HEK293 (cell line): Measurements from ENCODE around the gene KANK2.

ENCODE experiments used
- ZNF10 ChIP-seq: fragments of 450-650 bp; formaldehyde crosslinking; IDR thresholded peaks from 2 replicates; pipeline ENCODE4 v1.5.1; 2017; ENCODE audit warnings: missing biosample characterization, missing genetic modification characterization
- ZNF184 ChIP-seq: fragments of 450-650 bp; IDR thresholded peaks from 2 replicates; pipeline ENCODE4 v1.5.1; 2018; ENCODE audit warnings: missing biosample characterization, mild to moderate bottlenecking, missing genetic modification characterization
- ZNF214 ChIP-seq: fragments of 450-650 bp; formaldehyde crosslinking; IDR thresholded peaks from 2 replicates; pipeline ENCODE4 v1.5.1; 2017; ENCODE audit warnings: missing biosample characterization, mild to moderate bottlenecking, missing genetic modification characterization, borderline replicate concordance
- ZNF529 ChIP-seq: fragments of 450-650 bp; formaldehyde crosslinking; IDR thresholded peaks from 2 replicates; pipeline ENCODE4 v1.5.1; 2017; ENCODE audit warnings: missing genetic modification characterization, missing biosample characterization; ENCODE audit not compliant: insufficient replicate concordance
- ZNF664 ChIP-seq: fragments of 450-650 bp; formaldehyde crosslinking; IDR thresholded peaks from 2 replicates; pipeline ENCODE4 v1.5.1; 2016; ENCODE audit warnings: missing biosample characterization, missing genetic modification characterization
- ZNF768 ChIP-seq: fragments of 450-650 bp; formaldehyde crosslinking; IDR thresholded peaks from 2 replicates; pipeline ENCODE4 v1.5.1; 2018; ENCODE audit warnings: missing biosample characterization, mild to moderate bottlenecking, missing genetic modification characterization
- ZNF777 ChIP-seq: fragments of 450-650 bp; formaldehyde crosslinking; IDR thresholded peaks from 2 replicates; pipeline ENCODE4 v1.5.1; 2017; ENCODE audit warnings: missing biosample characterization, missing genetic modification characterization, borderline replicate concordance
- TF ChIP-seq, protein P1 (sequence below): fragments of 450-650 bp; formaldehyde crosslinking; IDR thresholded peaks from 2 replicates; pipeline ENCODE4 v1.5.1; 2016; ENCODE audit warnings: missing biosample characterization, missing genetic modification characterization
- TF ChIP-seq, protein P2 (sequence below): fragments of 450-650 bp; formaldehyde crosslinking; IDR thresholded peaks from 2 replicates; pipeline ENCODE4 v1.5.1; 2016; ENCODE audit warnings: missing biosample characterization, missing genetic modification characterization

DNA sequence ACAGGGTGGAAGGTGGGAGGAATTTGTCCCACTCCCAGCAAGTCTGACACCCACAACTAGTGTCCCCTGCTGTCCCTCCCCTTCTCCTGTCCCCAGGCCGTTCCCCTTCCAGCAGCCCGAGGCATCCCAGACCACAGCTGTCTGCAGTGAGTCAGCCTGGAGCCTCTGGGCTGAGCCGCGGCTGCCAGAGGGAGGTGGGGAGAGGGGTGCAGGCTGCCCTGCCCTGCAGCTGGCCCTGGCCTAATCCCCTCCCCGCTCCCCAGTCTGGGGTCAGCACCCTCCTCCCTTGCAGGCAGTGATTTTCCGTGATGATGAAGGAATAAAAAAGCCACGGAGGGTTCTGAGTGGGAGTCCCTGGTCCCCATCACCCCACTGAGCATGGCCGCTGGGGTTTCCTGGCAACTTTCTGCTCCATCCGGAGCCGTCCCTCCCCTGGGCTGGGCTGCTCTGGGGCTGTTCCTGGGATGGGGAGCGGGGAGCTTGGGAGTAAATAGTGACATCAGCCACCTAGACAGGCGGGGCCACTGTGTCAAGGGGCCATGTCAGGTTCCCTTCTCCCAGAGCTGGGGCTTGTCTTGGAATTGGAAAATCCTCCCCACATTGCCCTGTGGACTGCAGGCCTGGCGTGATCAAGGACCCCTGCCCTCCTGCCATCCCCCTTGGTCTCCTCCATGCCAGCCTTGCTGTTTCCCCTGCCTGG, 58.6 kb downstream of the KANK2 start:
- TF ChIP-seq ZNF529 (tag by site-specific recombination) (no peak), ZNF184 (tag by site-specific recombination) (no peak), ZNF664 (tag by site-specific recombination) (no peak), ZNF777 (tag by site-specific recombination) (no peak), ZNF10 (no peak), ZNF768 (no peak), ZNF214 (tag by site-specific recombination) (no peak)
- TF ChIP-seq, protein P1, sequence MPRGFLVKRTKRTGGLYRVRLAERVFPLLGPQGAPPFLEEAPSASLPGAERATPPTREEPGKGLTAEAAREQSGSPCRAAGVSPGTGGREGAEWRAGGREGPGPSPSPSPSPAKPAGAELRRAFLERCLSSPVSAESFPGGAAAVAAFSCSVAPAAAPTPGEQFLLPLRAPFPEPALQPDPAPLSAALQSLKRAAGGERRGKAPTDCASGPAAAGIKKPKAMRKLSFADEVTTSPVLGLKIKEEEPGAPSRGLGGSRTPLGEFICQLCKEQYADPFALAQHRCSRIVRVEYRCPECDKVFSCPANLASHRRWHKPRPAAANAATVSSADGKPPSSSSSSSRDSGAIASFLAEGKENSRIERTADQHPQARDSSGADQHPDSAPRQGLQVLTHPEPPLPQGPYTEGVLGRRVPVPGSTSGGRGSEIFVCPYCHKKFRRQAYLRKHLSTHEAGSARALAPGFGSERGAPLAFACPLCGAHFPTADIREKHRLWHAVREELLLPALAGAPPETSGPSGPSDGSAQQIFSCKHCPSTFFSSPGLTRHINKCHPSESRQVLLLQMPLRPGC (tag by site-specific recombination) = no peak
- TF ChIP-seq, protein P2, sequence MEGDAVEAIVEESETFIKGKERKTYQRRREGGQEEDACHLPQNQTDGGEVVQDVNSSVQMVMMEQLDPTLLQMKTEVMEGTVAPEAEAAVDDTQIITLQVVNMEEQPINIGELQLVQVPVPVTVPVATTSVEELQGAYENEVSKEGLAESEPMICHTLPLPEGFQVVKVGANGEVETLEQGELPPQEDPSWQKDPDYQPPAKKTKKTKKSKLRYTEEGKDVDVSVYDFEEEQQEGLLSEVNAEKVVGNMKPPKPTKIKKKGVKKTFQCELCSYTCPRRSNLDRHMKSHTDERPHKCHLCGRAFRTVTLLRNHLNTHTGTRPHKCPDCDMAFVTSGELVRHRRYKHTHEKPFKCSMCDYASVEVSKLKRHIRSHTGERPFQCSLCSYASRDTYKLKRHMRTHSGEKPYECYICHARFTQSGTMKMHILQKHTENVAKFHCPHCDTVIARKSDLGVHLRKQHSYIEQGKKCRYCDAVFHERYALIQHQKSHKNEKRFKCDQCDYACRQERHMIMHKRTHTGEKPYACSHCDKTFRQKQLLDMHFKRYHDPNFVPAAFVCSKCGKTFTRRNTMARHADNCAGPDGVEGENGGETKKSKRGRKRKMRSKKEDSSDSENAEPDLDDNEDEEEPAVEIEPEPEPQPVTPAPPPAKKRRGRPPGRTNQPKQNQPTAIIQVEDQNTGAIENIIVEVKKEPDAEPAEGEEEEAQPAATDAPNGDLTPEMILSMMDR (tag by site-specific recombination) = no peak
